ENCODE results near the gene LYPD4. TPM values are rescaled to one million over a fixed set of nuclear protein-coding genes. Genes with fewer than 3 reads are reported as not detected.

LYPD4 gene
- total RNA-seq, 1 experiment from 2014 or later: not detected

DNA sequence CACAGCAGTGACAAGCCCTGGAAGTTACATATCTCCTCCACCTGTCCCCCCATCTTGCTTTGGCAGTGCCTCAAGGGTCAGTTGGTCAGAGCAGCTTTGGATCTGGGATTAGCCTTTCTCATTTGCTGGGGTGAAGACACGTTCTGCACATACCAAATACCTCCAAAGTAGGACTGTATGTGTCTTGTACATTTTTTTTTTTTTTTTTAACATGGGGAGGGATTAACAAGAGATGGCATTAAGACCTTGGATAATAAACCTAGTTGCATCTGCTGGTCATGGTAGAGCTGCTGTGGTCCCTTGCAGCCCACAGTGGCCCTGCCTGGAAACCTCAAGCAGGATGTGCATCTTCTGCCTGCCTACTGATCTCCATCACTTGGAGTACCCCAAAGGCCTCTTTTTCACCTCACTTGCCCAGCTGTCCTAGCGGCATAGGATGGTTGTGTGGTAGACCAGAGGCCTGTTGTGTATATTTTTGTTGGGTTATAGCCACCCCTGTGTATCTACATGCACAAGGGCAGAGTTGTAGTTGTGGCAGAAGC is 18.0 kb upstream of the LYPD4 start:
- Histone ChIP-seq H4K20me1 (ENCODE audit: insufficient read depth, low read depth, low read length) (peaks cover 49% of the 10 kb centered on the region; the same call in 1 of the 2 replicates), H3K79me2 (ENCODE audit: low read length) (peaks cover 45% of the 10 kb centered on the region), H3K9ac (ENCODE audit: low read length) (peak overlapping the region; percentile 100; the same call in 1 of the 2 replicates), H3K4me3 (ENCODE audit: low read length) (no peak overlapping the region; the same call in 1 of the 2 replicates), H2AFZ (ENCODE audit: low read length) (no peak overlapping the region), H3K9me3 (ENCODE audit: low read length) (no peaks in the 10 kb centered on the region), H3K4me1 (ENCODE audit: low read length) (peaks cover 47% of the 10 kb centered on the region), H3K36me3 (ENCODE audit: insufficient read depth, low read length) (peaks cover 47% of the 10 kb centered on the region), H3K27ac (ENCODE audit: low read length) (peak overlapping the region; percentile 89), H3K9me2 (replicated peaks; ENCODE audit: insufficient read depth, low read length) (no peaks in the 10 kb centered on the region), H3K4me2 (ENCODE audit: low read depth, low read length, poor library complexity, severe bottlenecking) (peak overlapping the region; percentile 81), H3K27me3 (ENCODE audit: low read length) (no peaks in the 10 kb centered on the region)
- DNase-seq: no peak

DNA sequence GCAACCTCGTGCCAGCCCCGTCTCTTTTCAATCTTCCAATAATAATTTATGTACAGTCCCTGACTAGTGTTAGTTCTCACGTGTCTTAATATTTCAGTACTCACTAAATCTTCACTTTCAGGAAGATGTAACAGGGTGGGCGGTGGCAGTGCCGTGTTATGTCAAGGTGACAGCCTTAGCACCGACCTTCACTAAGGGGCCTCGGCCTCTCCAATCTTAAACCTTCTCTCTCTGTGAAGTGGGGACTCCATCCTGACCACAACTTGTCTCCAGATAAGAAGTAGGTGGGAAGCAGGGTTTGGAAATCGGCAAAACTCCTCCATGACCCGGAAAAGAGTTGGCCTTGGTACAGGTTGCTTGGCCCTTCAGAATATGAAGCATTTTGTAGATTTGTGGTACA is 17.4 kb upstream of the LYPD4 start:
- Histone ChIP-seq H3K9me3 (ENCODE audit: low read length) (no peaks in the 10 kb centered on the region), H4K20me1 (ENCODE audit: insufficient read depth, low read depth, low read length) (peaks cover 48% of the 10 kb centered on the region; the same call in 1 of the 2 replicates), H3K27me3 (ENCODE audit: low read length) (no peaks in the 10 kb centered on the region), H3K4me3 (ENCODE audit: low read length) (peak overlapping the region; percentile 96; the same call in 1 of the 2 replicates), H3K4me2 (ENCODE audit: low read depth, low read length, poor library complexity, severe bottlenecking) (peak overlapping the region; percentile 81), H3K4me1 (ENCODE audit: low read length) (peaks cover 47% of the 10 kb centered on the region), H2AFZ (ENCODE audit: low read length) (no peak overlapping the region), H3K9ac (ENCODE audit: low read length) (peak overlapping the region; percentile 100), H3K9me2 (replicated peaks; ENCODE audit: insufficient read depth, low read length) (no peaks in the 10 kb centered on the region), H3K27ac (ENCODE audit: low read length) (peak overlapping the region; percentile 89), H3K79me2 (ENCODE audit: low read length) (peaks cover 45% of the 10 kb centered on the region), H3K36me3 (ENCODE audit: insufficient read depth, low read length) (peaks cover 47% of the 10 kb centered on the region)
- no peak for DNase-seq

DNA sequence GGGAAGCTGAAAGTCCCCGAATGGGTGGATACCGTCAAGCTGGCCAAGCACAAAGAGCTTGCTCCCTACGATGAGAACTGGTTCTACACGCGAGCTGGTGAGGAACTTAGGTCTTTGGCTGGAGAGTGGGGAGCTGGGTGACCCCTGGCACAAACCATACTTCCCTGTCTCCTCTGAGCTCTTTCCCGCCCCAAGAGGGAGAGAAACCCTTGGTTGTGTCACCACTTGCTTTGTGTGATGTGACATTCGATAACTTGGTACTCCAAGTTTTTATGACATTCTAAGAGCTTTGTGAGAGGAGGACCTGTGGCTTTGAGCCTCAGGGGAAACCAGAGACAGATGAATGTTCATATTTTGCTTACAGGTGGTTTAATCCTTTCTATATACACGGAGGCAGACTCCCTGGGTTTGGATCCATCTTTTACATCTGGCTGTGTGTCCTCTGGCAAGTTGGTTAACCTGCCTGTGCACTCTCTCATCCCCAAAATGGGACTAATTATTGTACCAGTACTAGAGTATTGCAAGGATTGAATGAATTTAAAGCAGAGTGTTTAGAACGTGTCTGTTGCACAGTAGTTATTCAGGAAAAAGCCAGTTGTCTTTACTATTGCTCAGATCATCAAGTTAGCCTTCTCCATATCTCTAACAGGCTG is 16.8 kb upstream of the LYPD4 start:
- Histone ChIP-seq H4K20me1 (ENCODE audit: insufficient read depth, low read depth, low read length) (peaks cover 46% of the 10 kb centered on the region; the same call in 1 of the 2 replicates), H3K4me1 (ENCODE audit: low read length) (peaks cover 47% of the 10 kb centered on the region)

DNA sequence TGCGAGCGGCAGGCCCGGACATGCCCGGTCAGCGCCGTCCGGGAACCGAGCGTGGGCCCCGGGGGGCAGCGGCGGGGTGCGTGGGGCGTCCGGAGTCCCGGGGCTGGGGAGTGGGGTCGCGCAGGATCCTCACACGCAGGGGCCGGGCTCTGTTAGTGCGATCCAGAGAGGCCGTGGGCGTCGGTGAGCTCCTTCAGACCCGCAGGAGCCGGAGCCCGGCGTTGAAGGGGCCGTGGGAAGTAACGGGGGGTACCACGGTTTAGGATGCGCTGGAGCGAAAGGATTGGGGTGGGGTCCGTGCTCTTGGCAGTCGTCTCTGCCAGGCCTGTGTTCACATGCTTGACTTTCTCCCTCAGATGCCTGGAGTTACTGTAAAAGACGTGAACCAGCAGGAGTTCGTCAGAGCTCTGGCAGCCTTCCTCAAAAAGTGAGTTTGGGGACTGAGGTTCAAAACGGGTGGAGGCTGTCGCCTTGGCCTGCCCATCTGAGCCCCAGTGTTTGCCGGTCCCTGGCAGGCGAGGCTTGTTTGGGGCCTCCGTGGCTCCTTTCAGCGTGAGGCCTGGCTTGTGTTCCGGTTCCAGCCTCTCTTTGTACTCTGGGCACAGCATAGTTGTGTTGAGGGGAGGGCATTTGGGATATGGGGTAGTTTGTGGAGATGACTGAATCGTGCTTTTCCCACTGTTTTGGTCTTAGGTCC is 16.1 kb upstream of the LYPD4 start:
- H3K4me1 ChIP-seq (ENCODE audit: low read length): peaks cover 47% of the 10 kb centered on the region
- DNase-seq: peak; percentile 61

More for the DNA sequence above, 16.8 kb upstream of the LYPD4 start:
- Histone ChIP-seq H3K9me2 (replicated peaks; ENCODE audit: insufficient read depth, low read length) (no peaks in the 10 kb centered on the region), H3K9ac (ENCODE audit: low read length) (peak overlapping the region; percentile 100), H2AFZ (ENCODE audit: low read length) (no peak overlapping the region), H3K9me3 (ENCODE audit: low read length) (no peaks in the 10 kb centered on the region), H3K4me3 (ENCODE audit: low read length) (peak overlapping the region; percentile 96), H3K27ac (ENCODE audit: low read length) (peak overlapping the region; percentile 89), H3K4me2 (ENCODE audit: low read depth, low read length, poor library complexity, severe bottlenecking) (peak overlapping the region; percentile 81), H3K79me2 (ENCODE audit: low read length) (peaks cover 45% of the 10 kb centered on the region), H3K27me3 (ENCODE audit: low read length) (no peaks in the 10 kb centered on the region), H3K36me3 (ENCODE audit: insufficient read depth, low read length) (peaks cover 47% of the 10 kb centered on the region)
- no peak for DNase-seq

DNA sequence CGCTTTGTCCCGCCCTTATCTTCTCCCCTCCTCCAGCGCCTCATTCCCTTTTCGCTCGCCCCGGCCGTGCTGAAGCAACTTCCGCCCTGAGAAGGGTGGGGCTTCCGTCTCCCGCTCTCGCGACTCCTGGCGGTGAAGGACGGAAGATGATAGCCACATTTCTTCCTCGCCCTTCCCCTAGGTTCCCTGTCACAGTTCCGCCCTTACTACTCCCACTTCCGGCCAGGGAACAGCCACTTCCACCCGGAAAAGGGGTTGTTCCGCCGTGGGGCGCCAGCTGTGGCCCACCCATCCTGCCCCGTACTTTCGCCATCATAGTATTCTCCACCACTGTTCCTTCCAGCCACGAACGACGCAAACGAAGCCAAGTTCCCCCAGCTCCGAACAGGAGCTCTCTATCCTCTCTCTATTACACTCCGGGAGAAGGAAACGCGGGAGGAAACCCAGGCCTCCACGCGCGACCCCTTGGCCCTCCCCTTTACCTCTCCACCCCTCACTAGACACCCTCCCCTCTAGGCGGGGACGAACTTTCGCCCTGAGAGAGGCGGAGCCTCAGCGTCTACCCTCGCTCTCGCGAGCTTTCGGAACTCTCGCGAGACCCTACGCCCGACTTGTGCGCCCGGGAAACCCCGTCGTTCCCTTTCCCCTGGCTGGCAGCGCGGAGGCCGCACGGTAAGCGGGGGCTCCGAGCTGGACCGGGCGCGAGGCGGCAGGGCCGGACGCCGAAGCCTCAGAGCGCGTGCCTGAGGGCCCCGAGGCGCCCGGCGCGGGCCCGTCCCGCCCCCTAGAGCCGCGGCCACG is 15.3 kb upstream of the LYPD4 start, which contains the start of gene RPS19:
Gene RPS19 (plus strand): TSS at position 638 of the 801 bp plus-strand sequence. CDS start 520 bp downstream, outside the sequence.
- Histone ChIP-seq H4K20me1 (ENCODE audit: insufficient read depth, low read depth, low read length) (peaks cover 39% of the 10 kb centered on the region; the same call in 1 of the 2 replicates), H3K4me3 (ENCODE audit: low read length) (peak within 1 kb of the TSS; percentile 96), H3K27me3 (ENCODE audit: low read length) (no peaks in the 10 kb centered on the region), H3K9me3 (ENCODE audit: low read length) (no peaks in the 10 kb centered on the region), H3K9me2 (replicated peaks; ENCODE audit: insufficient read depth, low read length) (no peaks in the 10 kb centered on the region), H3K4me1 (ENCODE audit: low read length) (peaks cover 43% of the 10 kb centered on the region), H3K27ac (ENCODE audit: low read length) (peak within 1 kb of the TSS; percentile 89), H3K9ac (ENCODE audit: low read length) (peak within 1 kb of the TSS; percentile 100), H3K36me3 (ENCODE audit: insufficient read depth, low read length) (peaks cover 43% of the 10 kb centered on the region), H2AFZ (ENCODE audit: low read length) (peak within 1 kb of the TSS; percentile 92), H3K79me2 (ENCODE audit: low read length) (peaks cover 44% of the 10 kb centered on the region), H3K4me2 (ENCODE audit: low read depth, low read length, poor library complexity, severe bottlenecking) (peak within 1 kb of the TSS; percentile 81)
- peak; percentile 100 for DNase-seq

More for the DNA sequence above, 16.1 kb upstream of the LYPD4 start:
- H3K79me2 ChIP-seq (ENCODE audit: low read length): peaks cover 45% of the 10 kb centered on the region
- H3K36me3 ChIP-seq (ENCODE audit: insufficient read depth, low read length): peaks cover 47% of the 10 kb centered on the region
- H3K4me2 ChIP-seq (ENCODE audit: low read depth, low read length, poor library complexity, severe bottlenecking): peak overlapping the region; percentile 81
- no peaks in the 10 kb centered on the region for H3K9me3 ChIP-seq (ENCODE audit: low read length)
- H3K27ac ChIP-seq (ENCODE audit: low read length): peak overlapping the region; percentile 89
- no peaks in the 10 kb centered on the region for H3K9me2 ChIP-seq (replicated peaks; ENCODE audit: insufficient read depth, low read length)
- no peaks in the 10 kb centered on the region for H3K27me3 ChIP-seq (ENCODE audit: low read length)
- peak overlapping the region; percentile 100 for H3K9ac ChIP-seq (ENCODE audit: low read length)
- H3K4me3 ChIP-seq (ENCODE audit: low read length): peak overlapping the region; percentile 96
- no peak overlapping the region for H2AFZ ChIP-seq (ENCODE audit: low read length)
- peaks cover 45% of the 10 kb centered on the region; the same call in 1 of the 2 replicates for H4K20me1 ChIP-seq (ENCODE audit: insufficient read depth, low read depth, low read length)

DNA sequence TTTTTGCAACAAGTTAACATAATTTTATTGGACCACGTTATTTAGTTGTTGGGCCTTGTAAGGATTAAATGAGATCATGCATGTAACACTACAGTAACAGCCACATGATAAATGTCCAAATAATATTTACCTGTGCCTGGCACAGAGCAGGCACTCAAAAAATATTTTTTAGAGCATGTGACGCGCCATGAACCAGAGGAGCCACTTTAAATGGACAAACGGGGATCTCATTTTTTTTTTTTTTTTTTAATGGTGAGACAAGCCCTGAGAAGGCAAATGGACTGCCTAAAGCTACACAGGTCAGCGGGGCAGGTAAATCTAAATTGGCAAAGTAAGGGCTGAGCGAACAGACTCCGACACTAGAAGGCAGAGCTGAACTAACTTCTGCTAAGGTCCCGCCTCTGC is 14.7 kb upstream of the LYPD4 start:
- Histone ChIP-seq H3K4me2 (ENCODE audit: low read depth, low read length, poor library complexity, severe bottlenecking) (peak overlapping the region; percentile 81), H2AFZ (ENCODE audit: low read length) (peak overlapping the region; percentile 69; the same call in 1 of the 2 replicates), H3K79me2 (ENCODE audit: low read length) (peaks cover 38% of the 10 kb centered on the region), H3K9me2 (replicated peaks; ENCODE audit: insufficient read depth, low read length) (no peaks in the 10 kb centered on the region), H3K36me3 (ENCODE audit: insufficient read depth, low read length) (peaks cover 37% of the 10 kb centered on the region), H3K4me1 (ENCODE audit: low read length) (peaks cover 37% of the 10 kb centered on the region), H3K9me3 (ENCODE audit: low read length) (no peaks in the 10 kb centered on the region), H4K20me1 (ENCODE audit: insufficient read depth, low read depth, low read length) (peaks cover 33% of the 10 kb centered on the region; the same call in 1 of the 2 replicates), H3K9ac (ENCODE audit: low read length) (peak overlapping the region; percentile 64), H3K27ac (ENCODE audit: low read length) (no peak overlapping the region), H3K27me3 (ENCODE audit: low read length) (no peaks in the 10 kb centered on the region), H3K4me3 (ENCODE audit: low read length) (peak overlapping the region; percentile 96)
- DNase-seq: no peak

DNA sequence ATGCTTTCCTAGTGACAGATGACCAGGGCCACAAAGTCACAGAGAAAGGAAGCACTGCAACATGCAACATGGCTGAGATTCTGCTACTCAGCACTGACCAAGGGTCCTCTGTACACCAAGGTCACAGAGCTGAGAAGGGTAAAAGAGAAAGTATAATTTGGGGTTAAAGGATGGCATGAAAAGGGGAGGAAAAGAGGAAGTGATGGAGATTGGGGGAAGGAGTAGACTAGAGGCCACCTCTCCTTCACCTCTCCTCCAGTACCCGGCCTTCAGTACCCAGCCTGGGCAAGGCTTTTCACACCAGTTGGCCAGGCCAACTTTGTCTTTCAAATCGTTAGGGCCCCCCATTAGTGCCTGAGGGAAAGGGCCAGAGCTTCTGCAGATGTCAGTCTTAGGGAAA is 9.3 kb upstream of the LYPD4 start:
- Histone ChIP-seq H3K27ac (ENCODE audit: low read length) (no peak overlapping the region), H3K27me3 (ENCODE audit: low read length) (no peaks in the 10 kb centered on the region)

More for the DNA sequence above, 9.3 kb upstream of the LYPD4 start:
- no peak for DNase-seq
- peaks cover under 1% of the 10 kb centered on the region for H3K4me1 ChIP-seq (ENCODE audit: low read length)
- H4K20me1 ChIP-seq (ENCODE audit: insufficient read depth, low read depth, low read length): no peaks in the 10 kb centered on the region
- no peaks in the 10 kb centered on the region for H3K9me2 ChIP-seq (replicated peaks; ENCODE audit: insufficient read depth, low read length)
- no peak overlapping the region for H3K4me2 ChIP-seq (ENCODE audit: low read depth, low read length, poor library complexity, severe bottlenecking)
- H3K79me2 ChIP-seq (ENCODE audit: low read length): no peaks in the 10 kb centered on the region
- no peaks in the 10 kb centered on the region for H3K9me3 ChIP-seq (ENCODE audit: low read length)
- no peaks in the 10 kb centered on the region for H3K36me3 ChIP-seq (ENCODE audit: insufficient read depth, low read length)
- no peak overlapping the region for H3K9ac ChIP-seq (ENCODE audit: low read length)
- no peak overlapping the region for H2AFZ ChIP-seq (ENCODE audit: low read length)
- no peak overlapping the region for H3K4me3 ChIP-seq (ENCODE audit: low read length)
